K562 (cell line): Measurements from ENCODE around the gene DNAH9. TPM values are rescaled to one million over a fixed set of nuclear protein-coding genes. Genes with fewer than 3 reads are reported as not detected.

ENCODE experiments used
- ATAC-seq: fragments of 200-7000 bp; cut with Tn5 transposase; 3 replicates; pipeline ENCODE4 v1.9.1; 2020; ENCODE audit warnings: moderate library complexity
- Bru-seq: library from RNA; stranded (reverse); fragments of 400-500 nt; gene quantifications from one replicate; lab custom pipeline; 2021; lab: Mats Ljungman, UMichigan
- BruChase-seq, 2 experiments: library from RNA; stranded (reverse); fragments of 400-500 nt; gene quantifications; one replicate each; lab custom pipeline; 2021; lab: Mats Ljungman, UMichigan
- BruUV-seq: library from RNA; stranded (reverse); fragments of 400-500 nt; replicated peaks from 2 replicates; lab custom pipeline; 2021; lab: Mats Ljungman, UMichigan
- CTCF ChIA-PET: fragments of 300-600 bp; formaldehyde crosslinking; extraction: SDS; loops from one replicate; lab custom pipeline; 2021; ENCODE audit warnings: low intra/inter-chr PET ratio; lab: Yijun Ruan, JAX
- POLR2A ChIA-PET: fragments of 300-600, 350-650 bp; sonication (Branson Sonifier 250); formaldehyde crosslinking; extraction: SDS; loops from one replicate; lab custom pipeline; 2021; ENCODE audit warnings: antibody characterized with exemption, inconsistent platforms; lab: Yijun Ruan, JAX
- DNase-seq, 4 experiments: peaks; one replicate each; pipeline versions ENCODE4 v3.0.0 to v3.0.0-alpha.2; 2011 to 2018; ENCODE audit warnings: low spot score in 3 of 4, mixed read lengths in 3 of 4; ENCODE audit errors: extremely low read depth in 1 of 4
- FAIRE-seq: peaks from 2 replicates; lab custom pipeline; 2011; peaks lifted over from hg19 to GRCh38; lab: Jason Lieb, UNC
- H2AFZ ChIP-seq: 2 replicates; pipeline ENCODE4 v1.6.0; 2011; ENCODE audit warnings: low read depth, low read length, control low read depth, inconsistent platforms
- H3K27ac ChIP-seq: fragments of 200-600 bp; 3 replicates; pipeline ENCODE4 v1.8.0; 2011; ENCODE audit warnings: low read depth, mild to moderate bottlenecking, control low read depth, inconsistent platforms, low read length, moderate library complexity, mixed read lengths; ENCODE audit errors: extremely low read depth
- H3K27me3 ChIP-seq, 2 experiments: fragments of 300-600 bp in 1 of 2; 2 replicates in 1 of 2; 3 replicates in 1 of 2; pipeline versions ENCODE4 v1.6.0 to v1.8.0; 2011; ENCODE audit warnings: inconsistent platforms in 2 of 2, low read length in 2 of 2, mild to moderate bottlenecking in 1 of 2, mixed read lengths in 1 of 2, moderate library complexity in 1 of 2; ENCODE audit not compliant: control insufficient read depth in 2 of 2, insufficient read depth in 2 of 2
- H3K36me3 ChIP-seq: fragments of 300-600 bp; 3 replicates; pipeline ENCODE4 v1.8.0; 2011; ENCODE audit warnings: mild to moderate bottlenecking, low read length, inconsistent platforms; ENCODE audit not compliant: control insufficient read depth, insufficient read depth
- H3K4me1 ChIP-seq, 2 experiments: fragments of 200-600 bp in 1 of 2; replicated peaks in 1 of 2; 2 replicates in 1 of 2; 3 replicates in 1 of 2; pipeline versions ENCODE4 v1.5.1 to v1.8.0; 2011; ENCODE audit warnings: inconsistent platforms in 2 of 2, low read length in 2 of 2, mild to moderate bottlenecking in 1 of 2, mixed read lengths in 1 of 2, moderate library complexity in 1 of 2; ENCODE audit not compliant: control insufficient read depth in 2 of 2, insufficient read depth in 2 of 2
- H3K4me2 ChIP-seq: 2 replicates; pipeline ENCODE4 v1.6.1; 2011; ENCODE audit warnings: low read length, control low read depth, inconsistent platforms, mixed read lengths; ENCODE audit not compliant: insufficient read depth
- H3K4me3 ChIP-seq: fragments of 200-600 bp; sonication (generic), shearing (Covaris generic); 2 replicates; pipeline ENCODE4 v1.5.1; 2016; ENCODE audit warnings: control low read depth, inconsistent platforms
- H3K79me2 ChIP-seq: fragments of 200-600 bp; 3 replicates; pipeline ENCODE4 v1.8.0; 2011; ENCODE audit warnings: low read length, inconsistent platforms; ENCODE audit not compliant: control insufficient read depth, insufficient read depth
- H3K9ac ChIP-seq, 2 experiments: 2 replicates each; pipeline versions ENCODE4 v1.6.0 to v1.6.1; 2011; ENCODE audit warnings: low read depth in 2 of 2, low read length in 2 of 2, control low read depth in 1 of 2, inconsistent platforms in 1 of 2, mild to moderate bottlenecking in 1 of 2, mixed read lengths in 1 of 2; ENCODE audit not compliant: insufficient read depth in 1 of 2
- H3K9me1 ChIP-seq: one replicate; pipeline ENCODE4 v1.6.0; 2011; ENCODE audit warnings: inconsistent platforms, mild to moderate bottlenecking, low read length, moderate library complexity; ENCODE audit not compliant: control insufficient read depth, insufficient read depth
- H3K9me3 ChIP-seq: replicated peaks from 2 replicates; pipeline ENCODE4 v1.5.1; 2011; ENCODE audit warnings: low read depth, low read length, inconsistent platforms; ENCODE audit not compliant: control insufficient read depth, insufficient read depth
- H4K20me1 ChIP-seq: replicated peaks from 2 replicates; pipeline ENCODE4 v1.6.1; 2011; ENCODE audit warnings: low read length, inconsistent platforms, mixed read lengths; ENCODE audit not compliant: control insufficient read depth, insufficient read depth
- BMI1 ChIP-seq: fragments of 150-350 bp; IDR thresholded peaks from 2 replicates; pipeline ENCODE4 v1.6.1; 2014; ENCODE audit warnings: low read length
- RBM22 ChIP-seq: fragments of 200-400 bp; formaldehyde crosslinking; IDR thresholded peaks from 2 replicates; pipeline ENCODE4 v1.6.1; 2018; ENCODE audit warnings: low read length, low read depth; ENCODE audit not compliant: poor library complexity, severe bottlenecking
- SIN3A ChIP-seq, 2 experiments: fragments of 150-350 bp in 1 of 2; IDR thresholded peaks; 2 replicates each; pipeline ENCODE4 v1.6.1; 2011 to 2016; ENCODE audit warnings: borderline replicate concordance in 2 of 2, low read depth in 2 of 2, low read length in 2 of 2, mild to moderate bottlenecking in 2 of 2, moderate library complexity in 2 of 2; ENCODE audit not compliant: control insufficient read depth in 1 of 2
- SRF ChIP-seq, 2 experiments: fragments of 250-450, 450-650 bp in 1 of 2; sonication (Bioruptor Pico) in 1 of 2; sonication (generic) in 1 of 2; formaldehyde crosslinking; IDR thresholded peaks; 2 replicates each; pipeline versions ENCODE4 v1.5.0 to v1.5.1; 2020 to 2022; ENCODE audit warnings: mild to moderate bottlenecking in 1 of 2, missing genetic modification reagents in 1 of 2
- STAG1 ChIP-seq: sonication (generic); formaldehyde crosslinking; IDR thresholded peaks from 2 replicates; pipeline ENCODE4 v1.5.0; 2020; ENCODE audit warnings: missing genetic modification reagents, borderline replicate concordance
- whole genome bisulfite sequencing: fragments of 100-300 bp; shearing (Covaris generic); methylation state at CpG from one replicate; pipeline ENCODE4 v1.1.6; 2016; ENCODE audit warnings: low coverage, mixed read lengths; ENCODE audit not compliant: insufficient coverage; ENCODE audit errors: missing lambda C conversion rate; 5-methylcytosine and 5-hydroxymethylcytosine counted together
- in situ Hi-C: fragments of 300-500 bp; cut with MboI; formaldehyde crosslinking; loops from 4 replicates; pipeline ENCODE4 v1.15.0; 2018; ENCODE audit warnings: inconsistent platforms, mixed read lengths
- intact Hi-C: fragments of 100-400 bp; cut with micrococcal nuclease; formaldehyde crosslinking; loops from 2 replicates; pipeline ENCODE4 v1.14.2; 2022
- long read RNA-seq, 3 experiments: library from polyadenylated mRNA in 2 of 3; library from RNA in 1 of 3; unstranded in 2 of 3; stranded (forward) in 1 of 3; transcript quantifications; one replicate each; pipeline ENCODE4 v2.0.0, GENCODE V29; 2019 to 2022
- polyA minus RNA-seq, 3 experiments: library from RNA; depleted of rRNA, polyadenylated mRNA; stranded (reverse); fragments of >200 nt; gene quantifications; 2 replicates each; pipeline ENCODE4 v1.2.3, GENCODE V29; 2011
- polyA plus RNA-seq, 8 experiments: library from polyadenylated mRNA; depleted of rRNA in 4 of 8; stranded (reverse) in 5 of 8; unstranded in 3 of 8; fragments of >200 nt; fragmentation: Nextera tagmentation in 2 of 8; fragmentation: Illumina TruSeq in 1 of 8; extraction: Ambion mirVana in 2 of 8; extraction: Trizol in 1 of 8; gene quantifications; 2 replicates each; pipeline versions ENCODE4 v1.2.1 to v1.2.3, GENCODE V29; 2011 to 2014; ENCODE audit warnings: inconsistent platforms in 1 of 8, missing spikeins in 1 of 8
- total RNA-seq, 7 experiments: library from RNA; depleted of rRNA in 6 of 7; stranded (reverse); fragments of >200 nt in 6 of 7; fragmentation: Illumina TruSeq in 2 of 7; extraction: Trizol in 2 of 7; gene quantifications; 2 replicates each; pipeline versions ENCODE4 v1.2.1 to v1.2.3, GENCODE V29; 2011 to 2021; ENCODE audit warnings: low replicate concordance in 1 of 7
- TF ChIP-seq, protein P1 (sequence below), 2 experiments: fragments of 450-650 bp; conservative IDR thresholded peaks; 2 replicates each; pipeline ENCODE4 v1.6.1; 2017; ENCODE audit warnings: mild to moderate bottlenecking in 2 of 2, moderate library complexity in 2 of 2

DNAH9 gene, protein sequence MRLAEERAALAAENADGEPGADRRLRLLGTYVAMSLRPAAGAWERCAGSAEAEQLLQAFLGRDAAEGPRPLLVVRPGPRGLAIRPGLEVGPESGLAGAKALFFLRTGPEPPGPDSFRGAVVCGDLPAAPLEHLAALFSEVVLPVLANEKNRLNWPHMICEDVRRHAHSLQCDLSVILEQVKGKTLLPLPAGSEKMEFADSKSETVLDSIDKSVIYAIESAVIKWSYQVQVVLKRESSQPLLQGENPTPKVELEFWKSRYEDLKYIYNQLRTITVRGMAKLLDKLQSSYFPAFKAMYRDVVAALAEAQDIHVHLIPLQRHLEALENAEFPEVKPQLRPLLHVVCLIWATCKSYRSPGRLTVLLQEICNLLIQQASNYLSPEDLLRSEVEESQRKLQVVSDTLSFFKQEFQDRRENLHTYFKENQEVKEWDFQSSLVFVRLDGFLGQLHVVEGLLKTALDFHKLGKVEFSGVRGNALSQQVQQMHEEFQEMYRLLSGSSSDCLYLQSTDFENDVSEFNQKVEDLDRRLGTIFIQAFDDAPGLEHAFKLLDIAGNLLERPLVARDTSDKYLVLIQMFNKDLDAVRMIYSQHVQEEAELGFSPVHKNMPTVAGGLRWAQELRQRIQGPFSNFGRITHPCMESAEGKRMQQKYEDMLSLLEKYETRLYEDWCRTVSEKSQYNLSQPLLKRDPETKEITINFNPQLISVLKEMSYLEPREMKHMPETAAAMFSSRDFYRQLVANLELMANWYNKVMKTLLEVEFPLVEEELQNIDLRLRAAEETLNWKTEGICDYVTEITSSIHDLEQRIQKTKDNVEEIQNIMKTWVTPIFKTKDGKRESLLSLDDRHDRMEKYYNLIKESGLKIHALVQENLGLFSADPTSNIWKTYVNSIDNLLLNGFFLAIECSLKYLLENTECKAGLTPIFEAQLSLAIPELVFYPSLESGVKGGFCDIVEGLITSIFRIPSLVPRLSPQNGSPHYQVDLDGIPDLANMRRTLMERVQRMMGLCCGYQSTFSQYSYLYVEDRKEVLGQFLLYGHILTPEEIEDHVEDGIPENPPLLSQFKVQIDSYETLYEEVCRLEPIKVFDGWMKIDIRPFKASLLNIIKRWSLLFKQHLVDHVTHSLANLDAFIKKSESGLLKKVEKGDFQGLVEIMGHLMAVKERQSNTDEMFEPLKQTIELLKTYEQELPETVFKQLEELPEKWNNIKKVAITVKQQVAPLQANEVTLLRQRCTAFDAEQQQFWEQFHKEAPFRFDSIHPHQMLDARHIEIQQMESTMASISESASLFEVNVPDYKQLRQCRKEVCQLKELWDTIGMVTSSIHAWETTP (N-terminal part only)
- not detected in 2 replicates for total RNA-seq (2011; cell fraction: chromatin; rRNA removed; ENCODE audit: low replicate concordance)
- total RNA-seq (2011; cell fraction: nucleolus; rRNA removed), result not detected in 2 replicates
- not detected in 2 replicates for total RNA-seq (2011; cell fraction: nucleoplasm; rRNA removed)
- total RNA-seq (2014; rRNA removed) (not detected in 2 replicates), total RNA-seq (2014; rRNA removed; fragmentation: Illumina TruSeq; extraction: Trizol) (not detected in 2 replicates), total RNA-seq (2015; rRNA removed; fragmentation: Illumina TruSeq; extraction: Trizol) (not detected in 2 replicates), total RNA-seq (2021) (not detected in 2 replicates), polyA plus RNA-seq (2011; rRNA removed) (not detected in 2 replicates), polyA plus RNA-seq (2014; fragmentation: Illumina TruSeq; extraction: Trizol) (not detected in 2 replicates), polyA plus RNA-seq (2014; fragmentation: Nextera tagmentation; extraction: Ambion mirVana) (not detected), polyA plus RNA-seq (2014; rRNA removed) (not detected in 2 replicates), polyA minus RNA-seq (2011; rRNA and poly(A)+ RNA removed) (not detected in 2 replicates), Bru-seq, nascent RNA (percentile 3 among the genes with signal in this experiment), BruChase-seq, experiment 1, labeled RNA remaining after a 2-hour chase (percentile 1 among the genes with signal in this experiment), BruChase-seq, experiment 2, labeled RNA remaining after a 6-hour chase (percentile 2 among the genes with signal in this experiment)
- not detected in 2 replicates for polyA plus RNA-seq (2011; cell fraction: cytosol; rRNA removed)
- not detected in 2 replicates for polyA plus RNA-seq (2011; cell fraction: nucleus; rRNA removed)
- polyA plus RNA-seq (2012), result not detected in 2 replicates
- not detected in 2 replicates for polyA minus RNA-seq (2011; cell fraction: cytosol; rRNA and poly(A)+ RNA removed)
- not detected in 2 replicates for polyA minus RNA-seq (2011; cell fraction: nucleus; rRNA and poly(A)+ RNA removed)
- long read RNA-seq, experiment 1, partial matches to known transcripts, result 0 of 1 reads
- long read RNA-seq, experiment 1, other reads (novel, unspliced or antisense), result 1 of 1 reads
- long read RNA-seq, experiment 2, result 0 reads
- long read RNA-seq, experiment 3, result 0 reads

DNA sequence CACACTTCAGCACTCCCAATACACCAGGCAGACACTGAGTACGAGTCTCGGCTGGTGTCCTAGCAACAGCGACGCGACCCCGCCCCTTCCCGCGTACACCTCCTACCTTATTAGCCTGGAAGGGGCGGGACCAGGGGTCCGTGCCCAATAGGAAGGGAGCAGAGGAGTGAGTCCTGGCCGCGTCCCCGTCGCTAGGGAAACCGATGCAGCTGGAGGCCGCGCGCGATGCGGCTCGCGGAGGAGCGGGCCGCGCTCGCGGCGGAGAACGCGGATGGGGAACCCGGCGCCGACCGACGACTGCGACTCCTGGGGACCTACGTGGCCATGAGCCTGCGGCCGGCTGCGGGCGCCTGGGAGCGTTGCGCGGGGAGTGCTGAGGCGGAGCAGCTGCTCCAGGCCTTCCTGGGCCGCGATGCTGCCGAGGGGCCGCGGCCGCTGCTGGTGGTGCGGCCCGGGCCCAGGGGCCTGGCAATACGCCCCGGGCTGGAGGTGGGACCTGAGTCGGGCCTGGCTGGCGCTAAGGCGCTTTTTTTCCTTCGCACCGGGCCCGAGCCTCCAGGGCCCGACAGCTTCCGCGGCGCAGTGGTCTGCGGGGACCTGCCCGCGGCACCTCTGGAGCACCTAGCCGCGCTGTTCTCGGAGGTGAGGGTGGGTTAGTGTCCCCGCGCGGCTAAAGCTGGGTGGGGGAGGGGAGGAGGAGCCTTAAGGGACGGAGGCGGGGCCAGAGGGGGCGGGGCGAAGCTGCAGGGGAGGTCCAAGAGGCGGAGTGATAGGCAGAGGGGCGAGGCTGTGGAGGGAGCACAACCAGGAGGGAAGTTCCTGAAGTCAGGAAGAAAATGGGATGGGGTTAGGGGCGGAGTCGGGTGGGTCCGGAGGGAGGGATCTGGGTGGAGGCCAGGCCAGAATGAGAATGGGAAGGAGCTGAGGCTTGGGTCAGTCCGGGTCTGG, at the start of gene DNAH9:
TSS of gene DNAH9 (plus strand) at position 197 of the 948 bp plus-strand sequence. CDS start at position 226, 29 bp downstream.
- Histone ChIP-seq H3K79me2 (no peaks in the 10 kb centered on the region), H3K4me1 (peaks cover 0 to 8% of the 10 kb centered on the region in 2 experiments; a peak in 3 of 5 replicates), H3K4me2 (peak within 1 kb of the TSS; percentile 37; the same call in 1 of the 2 replicates), H3K9me1 (no peaks in the 10 kb centered on the region), H2AFZ (no peak within 1 kb of the TSS), H3K9ac (0 out of 4 replicates have a peak within 1 kb of the TSS, but pooled peaks of 1 of the 2 experiments have one; percentile 17), H3K4me3 (peak within 1 kb of the TSS; percentile 24), H3K27ac (no peak within 1 kb of the TSS), H3K27me3 (no peaks in the 10 kb centered on the region), H3K9me3 (no peaks in the 10 kb centered on the region), H4K20me1 (no peaks in the 10 kb centered on the region), H3K36me3 (no peaks in the 10 kb centered on the region)
- ATAC-seq (peak; percentile 100), FAIRE-seq (peak; percentile 19), DNase-seq (peak; percentile 86 to 89 (median 88))
- in situ Hi-C loops (no loop called here), intact Hi-C loops (no loop called here)
- BruUV-seq, result no TSS peak
- POLR2A ChIA-PET, result interaction anchor here (0.7 kb wide), 1 partner anchor 7 kb away, joined by 3 read pairs; no protein-coding TSS in a partner anchor
- 0% methylated on average over 20 of the region's 84 CpGs for WGBS
- CTCF ChIA-PET, result no interaction called here
- TF ChIP-seq, protein P1, sequence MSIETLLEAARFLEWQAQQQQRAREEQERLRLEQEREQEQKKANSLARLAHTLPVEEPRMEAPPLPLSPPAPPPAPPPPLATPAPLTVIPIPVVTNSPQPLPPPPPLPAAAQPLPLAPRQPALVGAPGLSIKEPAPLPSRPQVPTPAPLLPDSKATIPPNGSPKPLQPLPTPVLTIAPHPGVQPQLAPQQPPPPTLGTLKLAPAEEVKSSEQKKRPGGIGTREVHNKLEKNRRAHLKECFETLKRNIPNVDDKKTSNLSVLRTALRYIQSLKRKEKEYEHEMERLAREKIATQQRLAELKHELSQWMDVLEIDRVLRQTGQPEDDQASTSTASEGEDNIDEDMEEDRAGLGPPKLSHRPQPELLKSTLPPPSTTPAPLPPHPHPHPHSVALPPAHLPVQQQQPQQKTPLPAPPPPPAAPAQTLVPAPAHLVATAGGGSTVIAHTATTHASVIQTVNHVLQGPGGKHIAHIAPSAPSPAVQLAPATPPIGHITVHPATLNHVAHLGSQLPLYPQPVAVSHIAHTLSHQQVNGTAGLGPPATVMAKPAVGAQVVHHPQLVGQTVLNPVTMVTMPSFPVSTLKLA (conservative IDR thresholded peaks at IDR 0.05), result peak in 1 of 2 experiments; percentile 55; a peak in 2 of 4 replicates
- TF ChIP-seq RBM22 (peak; percentile 50), SIN3A (IDR thresholded peaks at IDR 0.05; ENCODE audit: borderline replicate concordance in 2 of 2, control insufficient read depth in 1 of 2, low read depth in 2 of 2, low read length in 2 of 2) (peak; percentile 77 to 91; a peak in 2 of 4 replicates), STAG1 (CRISPR knock-in tag) (no peak), BMI1 (peak; percentile 63; the same call in 1 of the 2 replicates), SRF (CRISPR knock-in tag; IDR thresholded peaks at IDR 0.05) (peak in 1 of 2 experiments; percentile 38; a peak in 1 of 4 replicates)
